AML-193 (cell line): ENCODE measurements around the gene CISH.
A peak's percentile ranks its signal among the peaks of the same experiment; 100 is the strongest.

Experiments used
- DNase-seq, 2 experiments: peaks; one replicate each; lab custom pipeline; 2025; lab: John Stamatoyannopoulos, UW

Gene CISH

GRCh38 chr3:50599115-50599715, 12.4 kb downstream of the CISH start:
- DNase-seq: no peak

- no peak for DNase-seq
Measured at GRCh38 chr3:50594253-50594785, 17.3 kb downstream of the CISH start.

DNA sequence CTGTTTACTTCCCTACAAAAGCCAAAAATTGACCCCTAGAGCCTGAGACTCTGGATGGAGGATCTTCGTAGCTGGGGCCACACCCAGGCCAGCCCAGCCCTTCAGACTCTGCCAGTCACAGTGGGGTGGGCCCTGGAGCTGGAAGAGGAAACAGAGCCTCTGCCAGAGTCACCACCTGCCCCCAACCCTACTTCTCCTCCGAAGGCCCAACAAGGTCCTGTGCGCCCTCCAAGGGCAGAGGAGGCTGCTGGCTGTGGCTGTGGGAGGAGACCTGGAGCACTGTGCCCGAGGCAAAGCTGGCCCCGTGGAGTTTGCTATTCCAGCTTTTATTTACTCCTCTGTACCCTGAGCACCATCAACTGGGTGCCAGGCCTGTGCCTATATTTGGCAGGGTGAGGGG, 19.0 kb downstream of the CISH start:
- peak; percentile 48 to 51 for DNase-seq

DNA sequence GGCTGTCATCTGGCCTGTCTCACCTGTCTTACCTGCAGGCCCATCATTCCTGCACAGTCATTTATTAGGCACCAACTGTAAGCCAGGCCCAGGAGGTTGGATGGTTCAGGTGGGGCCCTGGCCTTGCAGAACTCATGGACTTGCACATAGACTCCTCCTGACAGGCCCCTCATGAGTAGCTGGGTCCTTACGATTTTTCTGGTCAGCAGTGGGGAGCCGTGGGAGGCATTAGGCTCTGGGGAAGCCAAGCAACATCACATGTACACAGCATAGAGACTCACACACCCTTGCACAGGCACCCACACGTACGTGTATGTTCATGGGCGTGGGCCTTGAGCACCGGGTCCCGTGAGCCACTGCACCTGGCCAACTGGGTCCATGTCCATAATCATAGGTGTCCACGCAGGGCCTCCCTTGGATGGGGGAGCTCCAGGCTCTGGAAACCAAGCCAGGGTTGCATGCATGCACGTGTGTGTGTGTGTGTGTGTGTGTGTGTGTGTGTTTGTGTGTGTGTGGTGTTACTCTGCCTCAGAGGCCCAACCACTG, 20.3 kb downstream of the CISH start:
- no peak for DNase-seq

DNA sequence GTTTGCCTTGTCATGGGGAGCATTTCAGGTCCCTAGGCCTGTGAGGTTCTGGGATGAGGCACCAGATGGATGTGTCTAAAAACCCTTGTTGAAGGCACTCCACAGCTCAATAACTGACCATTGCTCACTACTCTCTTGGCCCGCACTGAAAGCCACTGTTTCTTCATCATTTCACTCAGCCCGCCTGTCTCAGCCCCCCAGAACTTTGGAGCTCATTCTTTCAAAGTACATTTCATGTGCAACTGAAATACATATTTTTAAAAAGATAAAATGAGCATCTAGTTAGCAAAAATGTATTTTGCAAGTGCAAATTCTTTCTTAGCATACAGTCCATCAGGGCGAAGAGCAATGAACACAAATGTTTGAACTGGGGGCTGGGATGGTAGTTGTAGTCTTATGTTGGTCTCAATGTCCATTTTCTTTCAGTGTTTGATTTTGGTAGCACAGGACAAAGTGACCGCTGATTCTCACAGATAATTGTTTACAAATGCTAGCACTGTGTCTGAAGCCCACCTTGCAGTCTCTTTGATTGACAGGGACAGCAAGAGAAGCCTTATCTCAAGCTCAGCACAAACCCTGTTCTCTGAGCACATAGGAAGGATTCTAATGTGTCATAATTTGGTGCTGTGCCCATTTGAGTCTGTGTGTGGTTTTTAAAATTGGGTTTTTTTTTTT, 22.7 kb downstream of the CISH start:
- no peak for DNase-seq

GRCh38 chr3:50587806-50588758, 23.5 kb downstream of the CISH start:
- DNase-seq: no peak

DNA sequence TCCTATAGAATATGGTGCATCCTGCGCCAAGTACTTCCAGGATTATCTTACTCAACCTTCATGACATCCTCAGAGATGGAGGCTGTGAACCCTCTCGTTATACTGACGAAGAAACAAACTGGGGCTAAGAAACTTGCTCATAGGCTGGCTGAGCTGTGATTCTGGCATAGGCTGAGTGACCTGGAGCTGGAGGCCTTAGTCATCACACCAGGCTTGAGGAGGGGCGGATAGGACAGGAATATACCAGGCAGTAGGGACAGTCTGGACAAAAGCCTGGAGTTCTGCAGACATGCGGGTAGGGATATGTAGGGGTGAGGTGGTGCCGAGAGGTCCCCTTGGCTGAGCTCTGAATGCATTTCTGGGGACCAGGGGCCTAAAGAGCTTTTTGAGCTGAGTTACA, 24.2 kb downstream of the CISH start:
- no peak for DNase-seq

DNA sequence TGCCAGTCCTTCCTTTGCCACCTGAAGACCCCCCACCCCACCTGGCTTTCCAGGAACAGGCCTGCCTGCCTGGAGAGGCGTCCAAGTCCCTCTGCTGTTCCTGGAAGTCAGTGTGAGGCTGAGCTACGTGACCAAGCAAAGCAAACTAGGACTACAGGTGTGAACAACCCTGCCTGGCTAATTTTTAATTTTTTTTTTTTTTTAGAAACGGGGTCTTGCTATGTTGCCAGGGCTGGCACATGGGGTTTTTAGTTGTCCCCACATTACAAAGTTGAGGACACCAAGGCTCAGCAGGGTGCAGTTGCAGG, 24.9 kb downstream of the CISH start:
- DNase-seq: no peak

- DNase-seq: no peak
Measured at GRCh38 chr3:50585919-50586762, 25.4 kb downstream of the CISH start.

DNA sequence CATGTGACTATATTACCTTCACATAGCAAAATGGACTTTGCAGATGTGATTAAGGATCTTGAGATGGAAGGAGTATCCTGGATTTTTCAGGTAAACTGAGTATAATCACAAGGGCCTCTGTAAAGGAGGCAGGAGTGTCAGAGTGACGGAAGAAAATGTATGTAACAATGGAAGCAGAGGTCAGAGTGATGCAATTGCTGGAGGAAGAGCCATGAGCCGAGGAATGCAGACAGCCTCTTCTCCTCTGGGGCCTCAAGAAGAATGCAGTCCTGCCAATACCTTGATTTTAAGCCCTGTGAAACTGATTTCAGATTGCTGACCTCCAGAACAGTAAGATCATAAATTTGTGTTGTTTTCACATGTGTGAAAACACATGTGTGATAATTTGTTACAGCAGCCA, 27.2 kb downstream of the CISH start:
- DNase-seq: no peak

GRCh38 chr3:50583897-50584296, 27.7 kb downstream of the CISH start:
- DNase-seq: no peak

- no peak for DNase-seq
Measured at GRCh38 chr3:50582083-50582482, 29.5 kb downstream of the CISH start.

DNA sequence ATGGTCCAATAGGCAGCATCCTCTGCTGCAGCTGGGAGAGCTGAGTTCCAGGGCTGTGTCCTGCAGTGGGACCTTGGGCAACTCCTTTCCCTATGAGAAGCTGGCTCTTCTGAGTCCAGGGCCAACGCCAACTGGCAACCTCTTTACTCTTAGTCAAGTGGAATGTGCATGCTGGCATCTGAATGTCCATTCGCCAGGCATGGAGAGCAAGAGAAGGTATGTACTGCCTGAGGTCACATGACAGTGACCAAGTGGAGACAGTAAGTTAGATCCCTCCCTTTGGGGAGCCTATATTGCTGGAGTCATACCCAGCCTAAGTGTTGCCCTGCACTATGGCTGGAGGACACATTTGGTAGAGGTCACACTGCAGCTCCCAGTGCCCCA, 30.1 kb downstream of the CISH start:
- DNase-seq: no peak

- DNase-seq: no peak
Measured at GRCh38 chr3:50580683-50581458, 30.7 kb downstream of the CISH start.

DNA sequence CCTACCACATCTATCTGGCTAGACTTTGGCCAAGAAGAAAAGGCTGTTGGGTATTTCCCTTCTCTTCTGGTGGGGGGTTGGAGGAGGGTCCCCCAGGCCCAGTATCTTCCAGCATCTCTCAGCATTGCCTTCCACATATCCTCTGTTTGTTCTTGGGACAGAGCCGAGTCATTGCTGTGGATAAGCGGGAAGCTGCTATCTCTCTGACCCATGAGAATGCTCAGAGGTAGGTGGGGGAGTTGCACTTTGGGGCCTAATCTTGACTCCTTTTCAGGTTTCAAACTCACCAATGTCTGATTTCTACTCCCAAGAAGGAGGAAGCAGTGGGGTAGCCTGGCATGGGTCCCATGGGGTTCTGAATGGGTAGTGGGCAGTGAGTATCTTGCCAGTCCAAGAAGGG, 34.2 kb downstream of the CISH start:
- DNase-seq: no peak

DNA sequence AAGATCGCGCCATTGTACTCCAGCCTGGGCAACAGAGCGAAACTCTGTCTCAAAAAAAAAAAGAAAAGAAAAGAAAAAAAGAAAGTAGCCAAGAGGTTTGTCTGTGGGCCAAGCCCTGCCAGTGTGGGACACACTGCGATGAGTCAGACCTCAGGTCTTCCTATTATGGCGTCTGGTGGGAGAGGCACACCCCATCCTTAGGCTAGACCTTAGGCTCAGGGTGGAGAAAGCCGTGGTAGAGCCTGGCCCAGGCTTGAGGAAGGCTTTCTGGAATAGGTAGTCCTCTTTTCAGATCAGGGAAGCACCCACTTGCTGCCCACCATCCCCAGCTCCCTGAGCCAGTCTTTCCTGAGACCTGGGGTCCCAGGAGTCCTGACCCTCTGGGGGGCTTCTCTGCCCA, 36.2 kb downstream of the CISH start:
- no peak for DNase-seq

DNA sequence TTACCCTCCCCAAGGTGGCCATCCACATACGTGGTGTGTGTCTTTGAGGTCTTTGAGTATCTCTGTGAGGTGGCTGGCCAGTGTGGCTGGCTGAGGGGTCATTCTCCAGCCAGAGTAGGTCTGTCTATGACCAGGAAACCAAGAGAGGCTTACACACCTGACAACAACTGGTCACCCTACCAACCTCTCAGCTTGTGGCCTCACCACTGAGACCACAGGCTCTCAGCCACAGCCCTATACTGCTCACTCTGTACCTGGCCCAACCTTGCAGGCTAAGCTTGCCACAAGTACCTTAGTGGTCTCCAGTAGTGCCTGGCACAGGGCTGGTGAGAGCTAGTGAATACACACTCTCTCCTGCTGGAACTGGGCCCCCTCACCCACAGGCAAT, 37.1 kb downstream of the CISH start:
- no peak for DNase-seq

DNA sequence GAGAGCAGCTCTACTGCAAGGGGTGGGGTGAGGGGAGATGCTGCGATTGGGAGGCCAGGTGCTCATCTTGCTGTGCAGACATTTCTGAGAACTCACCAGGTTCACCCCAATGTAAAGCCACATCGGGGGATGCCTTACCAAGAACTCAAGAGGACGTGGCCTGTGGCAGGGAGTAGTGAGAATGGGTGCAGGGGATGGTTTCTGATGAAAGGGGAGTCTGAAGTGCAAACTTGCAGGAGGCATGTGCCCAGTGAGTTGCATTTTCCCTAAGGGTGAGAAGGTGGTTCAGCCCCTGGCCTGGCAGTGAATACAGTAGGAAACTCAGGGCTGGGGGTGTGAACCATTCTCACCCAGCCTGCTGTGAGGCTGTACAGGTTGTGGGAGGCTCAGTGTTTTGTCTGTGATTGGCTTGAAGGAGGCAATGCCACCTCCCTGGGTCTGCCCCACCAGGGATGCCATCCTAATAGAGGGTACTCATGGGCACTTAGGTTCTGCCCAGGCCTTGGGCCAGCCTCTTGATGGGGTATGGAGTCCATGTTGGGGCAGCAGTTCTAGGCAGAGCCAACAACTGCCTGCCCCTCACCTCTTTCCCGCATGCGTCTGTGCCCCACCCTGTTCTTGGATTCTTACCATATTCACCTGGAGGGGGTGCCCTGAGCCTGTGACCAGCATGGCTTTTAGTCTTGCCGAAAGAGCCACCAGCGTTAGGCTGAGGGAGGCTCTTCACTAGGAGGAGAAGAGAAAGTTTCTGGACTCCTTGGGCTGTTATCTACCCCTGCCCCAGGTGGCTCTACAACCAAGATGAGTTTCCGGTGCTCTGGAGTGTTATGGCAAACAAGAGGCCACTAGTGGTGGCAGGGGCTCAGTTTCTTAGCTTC, 37.8 kb downstream of the CISH start:
- DNase-seq: no peak

- no peak for DNase-seq
Measured at GRCh38 chr3:50572801-50573371, 38.7 kb downstream of the CISH start.

GRCh38 chr3:50572158-50572557, 39.4 kb downstream of the CISH start:
- DNase-seq: peak; percentile 85 to 87
